Measurements from ENCODE around the gene CHID1.

Gene CHID1

DNA sequence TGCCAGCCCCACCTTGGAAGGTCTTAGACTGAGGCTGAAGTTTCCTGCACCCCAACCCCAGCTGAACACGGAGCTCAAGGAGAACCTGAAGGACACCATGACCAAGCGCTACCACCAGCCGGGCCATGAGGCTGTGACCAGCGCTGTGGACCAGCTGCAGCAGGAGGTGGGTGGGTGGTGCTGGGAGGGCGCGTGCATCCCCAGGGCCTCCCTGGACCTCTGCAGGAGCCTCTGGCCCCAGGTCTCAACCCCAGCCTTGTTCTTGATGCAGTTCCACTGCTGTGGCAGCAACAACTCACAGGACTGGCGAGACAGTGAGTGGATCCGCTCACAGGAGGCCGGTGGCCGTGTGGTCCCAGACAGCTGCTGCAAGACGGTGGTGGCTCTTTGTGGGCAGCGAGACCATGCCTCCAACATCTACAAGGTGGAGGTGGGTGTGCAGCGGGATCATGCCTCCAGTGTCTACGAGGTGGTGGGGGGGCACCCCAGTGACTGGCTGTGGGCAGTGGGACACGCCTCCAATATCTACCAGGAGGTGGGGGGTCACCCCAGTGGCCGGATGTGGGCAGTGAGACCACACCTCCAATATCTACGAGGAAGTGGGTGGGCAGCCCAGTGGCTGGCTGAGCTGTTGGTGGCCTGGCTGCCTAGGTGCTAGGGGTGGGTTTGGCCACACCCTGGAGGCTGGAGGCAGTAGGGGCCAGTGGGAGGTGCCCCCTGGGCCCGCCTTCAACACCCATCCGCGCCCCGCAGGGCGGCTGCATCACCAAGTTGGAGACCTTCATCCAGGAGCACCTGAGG, 73.2 kb downstream of the CHID1 start:
- DNase-seq (ENCODE audit: low read depth in 2 of 2, low spot score in 1 of 2) = no peak

DNA sequence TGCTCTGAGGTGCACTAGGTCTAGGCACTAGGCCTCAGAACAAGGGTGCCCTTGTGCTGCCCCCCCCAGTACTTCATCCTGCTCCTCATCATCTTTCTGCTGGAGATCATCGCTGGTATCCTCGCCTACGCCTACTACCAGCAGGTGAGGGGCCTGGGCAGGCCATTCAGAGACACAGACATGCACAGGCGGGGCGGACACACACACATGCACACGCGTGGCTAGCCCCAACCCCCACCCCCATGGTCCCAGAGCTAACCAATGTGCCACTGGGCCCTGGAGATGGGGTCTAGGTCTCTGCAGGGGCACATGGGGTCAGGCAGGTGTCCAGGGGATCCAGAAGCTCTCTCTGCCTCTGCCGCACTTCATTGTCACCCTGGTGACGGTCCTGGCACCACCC, 73.9 kb downstream of the CHID1 start:
- no peak for DNase-seq (ENCODE audit: low read depth in 2 of 2, low spot score in 1 of 2)

DNA sequence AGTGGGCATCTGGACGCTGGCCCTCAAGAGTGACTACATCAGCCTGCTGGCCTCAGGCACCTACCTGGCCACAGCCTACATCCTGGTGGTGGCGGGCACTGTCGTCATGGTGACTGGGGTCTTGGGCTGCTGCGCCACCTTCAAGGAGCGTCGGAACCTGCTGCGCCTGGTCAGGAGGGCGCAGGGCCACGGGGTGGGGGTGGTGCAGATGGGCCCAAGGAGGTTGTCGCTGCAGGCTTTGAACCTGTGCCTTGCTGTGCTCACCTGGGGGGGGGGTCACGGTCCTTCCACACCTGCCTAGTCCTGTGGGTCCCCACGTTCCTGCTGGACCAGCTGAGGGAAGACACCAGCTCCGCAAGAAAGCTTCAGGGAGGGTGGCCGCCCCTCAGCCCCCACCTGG, 74.3 kb downstream of the CHID1 start:
- no peak for DNase-seq (ENCODE audit: low read depth in 2 of 2, low spot score in 1 of 2)

DNA sequence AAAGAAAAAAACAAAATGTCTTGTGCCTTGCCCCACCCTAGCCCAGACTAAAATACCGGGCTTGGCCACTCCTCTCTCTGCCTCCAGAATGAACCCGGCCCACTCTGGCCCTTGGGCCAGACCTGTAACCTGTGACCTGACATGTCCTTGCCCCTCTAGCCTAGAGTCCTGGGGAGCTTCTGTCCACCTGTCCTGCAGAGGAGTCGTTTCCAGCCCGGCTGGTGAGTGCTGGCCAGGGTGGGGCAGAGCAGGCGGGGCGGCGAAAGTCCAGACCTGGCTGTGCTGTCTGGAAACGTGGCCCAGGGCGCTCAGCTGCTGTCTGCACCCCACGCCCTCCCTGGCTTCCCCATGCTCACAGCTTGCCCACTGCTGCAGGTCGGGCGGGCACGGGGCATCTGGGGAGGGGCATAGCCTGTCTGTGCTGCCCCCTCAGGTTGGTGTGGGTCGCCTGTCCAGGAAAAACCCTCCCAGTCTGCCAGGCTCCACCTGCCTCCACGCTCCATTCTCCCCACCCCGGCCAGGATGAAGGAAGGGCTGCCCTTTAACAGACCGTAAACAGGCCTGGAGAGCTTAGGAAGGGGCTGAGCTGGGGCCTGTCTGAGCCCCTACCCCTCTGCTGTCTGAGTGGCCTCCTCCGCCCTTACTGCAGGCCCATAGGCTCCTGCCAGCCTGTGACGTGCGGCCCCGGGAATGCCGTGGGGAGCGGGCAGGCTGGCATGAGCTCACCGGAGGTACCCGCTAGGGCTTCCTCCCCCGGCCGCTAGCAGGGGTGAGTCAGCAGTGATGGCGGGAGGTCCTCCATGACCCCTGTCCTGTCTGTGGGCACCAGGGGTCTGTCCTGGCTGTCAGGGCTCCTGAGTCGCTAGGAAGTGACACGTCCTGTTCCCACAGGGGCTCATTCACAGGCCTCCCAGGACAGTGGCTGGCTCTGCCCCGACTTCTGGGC, 76.0 kb downstream of the CHID1 start:
- DNase-seq (ENCODE audit: low read depth in 2 of 2, low spot score in 1 of 2) = no peak

DNA sequence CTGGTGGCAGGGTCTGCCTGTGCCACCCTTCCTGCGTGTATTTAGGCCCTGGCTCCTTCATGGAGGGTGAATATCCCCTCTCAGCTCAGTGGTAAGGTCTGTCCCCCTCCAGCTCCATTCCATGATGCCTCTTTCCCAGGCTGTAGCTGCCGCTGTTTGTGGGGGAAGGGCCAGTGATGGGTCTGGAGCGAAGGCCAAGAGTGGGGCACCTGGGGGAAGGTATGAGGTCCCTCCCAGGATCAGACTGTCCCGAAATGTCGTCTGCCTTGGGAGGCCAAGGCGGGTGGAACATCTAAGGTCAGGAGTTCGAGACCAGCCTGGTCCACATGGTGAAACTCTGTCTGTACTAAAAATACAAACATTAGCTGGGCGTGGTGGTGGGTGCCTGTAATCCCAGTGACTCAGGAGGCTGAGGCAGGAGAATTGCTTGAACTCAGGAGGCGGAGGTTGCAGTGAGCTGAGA, 76.7 kb downstream of the CHID1 start:
- DNase-seq (ENCODE audit: low read depth in 2 of 2, low spot score in 1 of 2) = no peak

DNA sequence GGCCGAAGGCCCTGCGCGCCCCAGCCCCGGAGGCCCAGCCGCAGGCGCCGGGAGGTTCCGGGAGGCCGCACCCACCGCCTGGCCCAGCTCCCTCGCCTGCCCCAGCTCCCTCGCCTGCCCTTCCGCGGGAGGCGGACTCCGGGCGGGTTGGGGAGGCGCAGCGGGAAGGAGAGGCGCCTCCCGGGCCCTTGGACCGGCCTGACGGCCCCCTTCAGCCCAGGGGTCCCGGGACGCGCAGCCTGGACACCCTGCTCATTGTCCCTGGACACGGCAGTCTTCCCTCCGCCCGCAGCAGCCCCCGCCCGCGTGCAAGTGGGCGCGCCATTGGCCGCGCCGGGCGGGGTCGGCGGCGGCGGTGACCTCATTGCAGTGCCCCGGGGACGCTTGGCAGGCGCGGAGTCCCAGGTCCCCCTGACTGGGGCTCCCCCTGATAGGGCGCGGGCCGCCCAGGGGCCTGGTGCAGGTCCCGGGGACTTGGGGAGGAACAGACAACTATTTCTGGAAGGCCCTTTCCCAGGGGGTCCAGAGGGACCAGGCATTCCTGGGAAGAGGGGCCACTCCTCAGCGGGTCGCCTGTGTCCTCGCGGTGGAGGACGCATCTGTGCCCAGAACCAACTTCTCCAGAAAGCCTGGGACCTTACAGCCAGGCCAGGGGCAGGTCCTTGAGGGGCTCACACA, 77.4 kb downstream of the CHID1 start:
- no peak for DNase-seq (ENCODE audit: low read depth in 2 of 2, low spot score in 1 of 2)

DNA sequence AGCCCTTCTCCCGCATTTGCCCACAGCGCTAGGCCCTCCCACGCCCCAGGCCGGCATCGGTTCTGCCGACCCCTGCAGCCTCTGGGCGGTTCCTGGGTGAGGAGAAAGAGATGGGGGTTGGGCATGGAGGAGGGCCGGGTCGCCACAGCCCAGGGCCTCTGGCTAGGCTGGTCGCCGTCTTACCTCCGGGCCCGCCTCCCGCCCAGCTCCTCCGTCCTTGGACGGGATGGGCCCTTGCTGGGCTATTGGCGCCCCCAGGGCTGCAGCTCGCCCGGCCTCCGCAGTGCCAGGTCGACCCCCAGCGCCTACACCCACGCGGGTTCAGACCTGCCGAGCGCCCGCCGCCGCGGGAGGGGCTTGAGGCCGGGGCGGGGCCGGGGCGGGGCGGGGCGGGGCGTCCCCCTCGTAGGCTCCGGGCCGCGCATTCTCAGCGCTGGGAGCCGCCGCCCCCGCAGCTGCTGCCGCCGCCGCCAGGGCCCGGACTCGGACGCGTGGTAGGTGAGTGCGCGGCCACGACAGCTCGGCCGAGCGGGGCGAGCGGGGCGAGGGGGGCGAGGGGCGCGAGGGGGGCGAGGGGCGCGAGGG, 78.0 kb downstream of the CHID1 start, which contains the start of gene CD151:
TSS of gene CD151 (plus strand) at position 424 of the 585 bp plus-strand sequence. CDS start 3,118 bp downstream, outside the sequence.
- DNase-seq (ENCODE audit: low read depth in 2 of 2, low spot score in 1 of 2) = no peak

DNA sequence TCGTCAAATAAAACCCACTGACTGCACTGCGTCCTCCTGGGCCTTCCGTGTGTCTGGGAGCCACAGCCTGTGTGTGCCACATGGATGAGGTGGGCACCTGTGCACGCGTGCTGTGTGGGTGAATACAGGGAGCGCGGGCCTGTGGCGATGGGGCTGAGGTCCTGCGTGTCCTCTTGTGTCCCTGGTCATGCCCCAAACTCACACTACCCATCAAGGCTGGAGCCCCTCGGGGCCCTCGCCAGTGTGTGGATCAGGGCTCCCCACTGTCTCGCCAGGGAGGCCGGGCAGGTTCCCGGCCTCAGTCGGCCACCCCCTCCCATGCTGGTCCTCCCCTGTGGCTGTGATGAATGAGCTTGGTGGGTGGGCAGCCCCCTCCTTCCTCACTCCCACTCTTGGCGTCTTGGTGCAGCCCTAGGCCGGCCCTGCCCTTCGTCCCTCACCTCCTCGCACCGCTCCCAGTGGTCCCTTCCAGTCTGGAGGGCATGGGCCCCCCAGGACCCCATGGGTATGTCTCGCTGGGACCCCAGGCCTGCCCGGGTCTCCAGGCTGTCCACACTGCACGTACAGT, 78.6 kb downstream of the CHID1 start:
- no peak for DNase-seq (ENCODE audit: low read depth in 2 of 2, low spot score in 1 of 2)

DNA sequence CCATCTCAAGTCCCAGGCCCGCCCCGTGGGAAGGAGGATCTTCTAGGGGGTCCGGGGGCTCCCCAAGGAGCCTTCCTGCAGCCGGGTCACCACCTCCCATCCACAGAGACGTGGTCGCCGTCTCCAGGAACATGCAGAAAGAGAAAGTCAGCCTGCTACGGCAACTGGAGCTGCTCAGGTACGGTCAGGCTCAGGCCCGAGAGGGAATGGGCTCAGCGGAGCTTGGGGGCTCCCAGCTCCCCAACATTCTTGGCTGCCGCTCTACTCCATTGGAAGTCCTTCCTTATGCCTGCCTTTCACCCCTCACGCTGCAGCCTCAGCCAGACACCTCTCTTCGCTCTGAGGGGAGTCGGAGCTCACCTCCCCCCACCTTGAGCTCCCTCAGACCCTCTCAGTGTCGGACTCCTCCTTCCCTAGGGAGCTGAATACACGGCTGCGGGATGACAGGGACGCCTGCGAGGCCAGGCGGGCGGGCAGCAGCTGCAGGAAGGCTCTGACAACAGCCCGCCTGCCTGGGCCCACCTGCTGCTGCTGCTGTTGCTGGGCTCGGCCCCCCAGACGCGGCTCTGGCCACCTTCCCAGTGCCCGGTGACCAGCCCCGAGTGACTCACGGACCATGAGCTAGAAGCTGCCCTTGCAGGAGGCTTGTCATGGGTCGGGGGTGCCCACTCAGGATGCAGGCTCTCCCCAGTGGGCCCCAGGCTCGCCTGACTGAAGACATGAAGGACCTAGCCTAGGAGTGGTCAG, 79.3 kb downstream of the CHID1 start:
- DNase-seq (ENCODE audit: low read depth in 2 of 2, low spot score in 1 of 2) = no peak

DNA sequence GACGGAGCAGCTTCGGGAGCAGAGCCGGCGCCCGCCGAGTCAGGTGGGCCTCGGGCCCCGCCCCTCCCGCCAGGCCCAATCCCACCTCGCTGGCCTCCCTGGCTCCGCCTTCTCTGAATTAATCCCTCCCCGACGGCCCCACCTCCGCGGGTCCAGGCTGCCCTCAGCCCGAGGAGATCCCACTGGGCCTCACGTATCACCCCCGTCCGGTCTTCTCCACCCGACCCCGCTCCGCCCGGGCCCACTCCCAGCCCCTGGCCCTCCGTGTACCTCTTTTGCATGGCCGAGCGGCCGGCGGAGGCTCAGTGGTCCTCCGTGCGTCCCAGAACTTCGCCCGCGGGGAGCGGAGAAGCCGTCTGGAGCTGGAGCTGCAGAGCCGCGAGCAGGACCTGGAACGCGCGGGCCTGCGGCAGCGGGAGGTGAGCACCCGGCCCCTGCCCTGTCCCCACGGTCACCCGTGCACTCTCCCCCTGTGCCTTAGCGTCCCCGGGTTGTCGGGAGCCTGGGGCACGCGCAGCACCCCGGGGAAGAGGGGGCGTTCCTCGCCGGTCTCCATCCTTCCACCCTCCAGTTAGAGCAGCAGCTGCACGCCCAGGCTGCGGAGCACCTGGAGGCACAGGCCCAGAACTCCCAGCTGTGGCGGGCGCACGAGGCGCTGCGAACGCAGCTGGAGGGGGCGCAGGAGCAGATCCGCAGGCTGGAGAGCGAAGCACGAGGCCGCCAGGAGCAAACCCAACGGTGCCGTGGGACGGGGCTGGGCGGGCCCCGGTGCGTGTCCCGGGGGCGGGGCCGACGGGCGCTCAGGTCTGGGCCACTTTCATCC, 80.1 kb downstream of the CHID1 start:
- no peak for DNase-seq (ENCODE audit: low read depth in 2 of 2, low spot score in 1 of 2)

DNA sequence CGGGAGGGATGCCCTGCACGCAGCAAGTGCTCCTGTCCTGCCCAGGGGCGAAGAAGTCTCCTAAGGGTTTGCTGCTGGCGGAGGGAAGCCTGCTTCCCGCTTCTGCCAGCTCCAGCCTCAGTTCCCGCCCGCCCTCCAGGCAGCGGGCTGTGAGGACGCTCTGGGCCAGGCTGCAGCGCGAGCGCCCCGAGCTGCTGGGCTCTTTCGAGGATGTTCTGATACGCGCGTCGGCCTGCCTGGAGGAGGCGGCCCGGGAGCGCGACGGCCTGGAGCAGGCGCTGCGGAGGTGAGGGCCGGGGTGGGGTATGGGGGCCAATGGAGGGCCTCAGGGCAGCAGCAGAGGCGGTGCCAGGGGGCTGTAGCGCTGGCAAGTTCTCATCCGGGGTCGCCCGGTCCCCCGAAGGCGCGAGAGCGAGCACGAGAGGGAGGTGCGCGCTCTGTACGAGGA, 80.7 kb downstream of the CHID1 start:
- DNase-seq (ENCODE audit: low read depth in 2 of 2, low spot score in 1 of 2) = no peak

DNA sequence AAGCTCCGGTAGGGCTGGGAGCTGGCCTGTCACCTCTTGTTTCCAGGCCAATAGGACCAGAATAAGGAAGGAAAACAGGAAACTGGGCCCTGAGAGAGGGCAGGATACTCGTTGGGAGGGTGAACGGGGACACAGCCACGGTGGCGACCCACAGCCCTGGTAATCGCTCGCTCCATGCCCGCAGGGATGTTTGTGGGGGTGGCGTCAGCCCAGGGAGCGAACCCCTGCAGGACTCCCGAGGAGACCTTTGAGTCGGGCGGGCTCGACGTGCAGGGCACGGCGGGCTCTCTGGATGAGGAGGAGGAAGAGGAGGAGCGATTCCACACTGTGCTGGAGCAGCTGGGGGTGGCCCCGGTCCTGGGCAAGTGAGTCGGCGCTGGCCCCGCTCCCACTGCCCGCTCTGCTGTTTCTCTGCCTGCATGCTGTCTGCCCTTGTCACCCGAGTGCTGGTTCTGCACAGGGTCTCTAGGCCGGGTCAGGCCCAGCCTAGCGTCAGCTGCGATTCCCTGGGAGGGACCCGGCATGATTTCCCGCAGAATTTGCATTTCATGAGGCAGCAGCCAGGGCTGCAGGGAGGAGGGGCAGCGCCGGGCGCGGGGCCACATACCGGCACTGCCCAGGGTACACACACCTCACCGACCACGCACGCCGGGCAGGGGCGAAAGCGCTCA, 81.3 kb downstream of the CHID1 start:
- DNase-seq (ENCODE audit: low read depth in 2 of 2, low spot score in 1 of 2) = no peak

DNA sequence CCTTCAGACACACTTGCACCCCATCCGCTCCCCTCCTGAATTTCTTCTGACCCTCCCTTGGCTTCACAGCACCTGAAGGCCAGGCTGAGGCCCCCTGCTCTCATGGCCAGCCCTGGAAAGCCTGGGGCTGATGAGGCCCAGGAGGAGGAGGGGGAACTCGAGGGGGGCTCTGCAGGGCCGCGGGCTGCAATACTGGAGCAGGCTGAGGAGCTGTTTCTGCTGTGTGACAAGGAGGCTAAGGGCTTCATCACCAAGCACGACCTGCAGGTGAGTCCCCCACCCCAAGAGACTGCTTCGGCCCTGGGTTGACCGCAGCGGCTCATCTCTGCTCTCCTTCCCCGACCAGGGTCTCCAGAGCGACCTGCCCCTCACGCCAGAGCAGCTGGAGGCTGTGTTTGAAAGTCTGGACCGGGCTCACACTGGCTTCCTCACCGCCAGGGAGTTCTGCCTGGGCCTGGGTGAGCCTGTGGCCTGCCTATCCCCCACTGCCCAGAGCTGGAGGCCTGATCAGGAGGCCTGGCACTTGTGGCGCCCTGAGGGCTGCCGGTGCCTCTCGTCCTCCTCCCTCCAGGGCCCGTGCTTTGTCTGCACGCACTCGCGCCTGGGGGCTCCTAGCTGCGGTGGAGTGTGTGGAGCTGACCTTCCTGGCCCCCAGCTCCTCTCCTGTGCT, 82.0 kb downstream of the CHID1 start:
- no peak for DNase-seq (ENCODE audit: low read depth in 2 of 2, low spot score in 1 of 2)

DNA sequence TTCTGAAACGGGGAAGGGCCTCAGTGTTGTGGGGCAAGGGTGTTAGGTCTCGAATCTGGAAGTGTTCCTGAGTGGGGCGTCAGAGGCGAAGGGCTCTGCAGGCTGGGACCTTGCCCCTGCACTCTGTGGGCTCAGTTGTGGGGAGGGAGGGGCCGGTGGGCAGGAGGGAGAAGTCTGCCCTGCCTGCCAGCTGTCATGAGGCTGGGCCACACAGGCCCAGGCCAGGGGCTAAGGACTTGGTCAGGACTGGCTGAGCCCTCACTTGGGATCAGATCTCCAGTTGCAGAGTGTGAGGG, 82.8 kb downstream of the CHID1 start, which contains the start of gene CRACR2B:
TSS of gene CRACR2B (plus strand) at position 23 of the 296 bp plus-strand sequence. CDS start 689 bp downstream, outside the sequence.
- no peak for DNase-seq (ENCODE audit: low read depth in 2 of 2, low spot score in 1 of 2)

DNA sequence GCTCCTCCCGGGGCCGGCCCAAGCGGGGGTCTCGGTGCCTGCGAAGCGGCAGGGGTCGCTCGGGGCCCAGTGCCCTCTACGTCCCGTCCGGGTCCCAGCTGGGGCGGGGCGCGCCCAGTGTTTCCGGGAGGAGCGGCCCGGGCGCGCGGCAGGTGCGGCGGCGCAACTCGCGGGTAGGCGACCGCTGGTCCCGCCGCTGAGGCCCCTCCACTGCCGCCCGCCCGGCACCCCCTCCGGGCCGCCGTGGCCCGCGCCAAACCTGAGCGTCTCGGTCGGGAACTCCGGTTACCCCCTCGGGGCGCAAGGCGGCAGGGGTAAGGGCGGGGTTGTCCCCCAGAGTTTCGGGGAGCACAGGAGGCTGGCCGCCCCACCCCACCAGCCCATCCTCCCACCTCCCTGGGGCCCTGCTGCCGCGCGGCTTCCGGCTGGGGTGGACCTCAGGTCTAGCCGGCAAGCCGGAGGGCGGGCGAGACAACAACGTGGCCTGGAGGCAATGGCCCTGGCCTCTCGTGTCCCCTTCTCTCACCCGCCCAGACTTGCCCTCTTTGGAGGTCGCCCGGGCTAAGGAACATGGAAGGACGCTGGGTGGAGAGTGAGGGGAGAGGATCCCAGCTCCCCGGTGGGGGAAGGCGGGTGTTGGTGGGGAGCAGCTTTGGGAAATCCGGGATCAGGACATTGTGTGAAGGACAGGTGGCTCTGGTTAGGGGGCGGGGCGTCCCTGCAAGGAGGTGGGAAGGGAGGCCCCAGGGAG, 83.3 kb downstream of the CHID1 start:
- no peak for DNase-seq (ENCODE audit: low read depth in 2 of 2, low spot score in 1 of 2)

DNA sequence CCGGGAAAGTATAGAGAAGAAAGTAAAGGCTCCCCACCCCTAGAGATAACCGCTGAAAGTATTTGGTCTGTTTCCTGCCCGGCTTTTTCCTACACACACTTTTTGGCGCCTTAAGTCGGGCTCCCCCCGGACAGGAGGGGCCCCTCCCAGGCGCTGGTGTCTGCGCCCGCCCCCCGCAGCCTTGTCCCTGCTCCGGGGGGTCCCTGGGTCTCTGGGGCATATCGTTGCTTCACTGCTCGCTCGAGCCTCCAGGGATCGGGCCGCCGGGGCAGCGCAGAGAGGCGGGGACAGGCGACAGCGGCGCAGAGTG, 83.8 kb downstream of the CHID1 start:
- DNase-seq (ENCODE audit: low read depth in 2 of 2, low spot score in 1 of 2) = no peak

DNA sequence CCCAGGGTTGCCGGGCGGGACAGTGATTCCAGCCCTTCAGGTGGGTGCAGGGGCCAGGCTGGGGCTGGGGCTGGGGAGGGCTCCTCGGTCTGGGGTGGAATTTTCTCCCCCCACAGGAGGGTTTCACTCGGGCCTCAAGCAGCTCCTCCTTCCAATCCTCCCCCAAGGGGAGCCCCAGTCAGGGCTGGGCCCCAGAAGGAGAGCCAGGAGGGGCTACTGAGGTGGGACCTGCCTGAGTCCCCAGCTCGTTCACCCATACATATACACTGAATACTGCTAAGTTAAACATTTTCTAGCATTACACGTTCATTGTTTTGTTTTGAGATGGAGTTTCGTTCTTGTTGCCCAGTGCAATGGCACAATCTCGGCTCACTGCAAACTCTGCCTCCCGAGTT, 84.4 kb downstream of the CHID1 start:
- DNase-seq (ENCODE audit: low read depth in 2 of 2, low spot score in 1 of 2) = no peak
